Keratinocyte (primary cell): ENCODE results near the gene GINS2. TPM values are rescaled to one million over a fixed set of nuclear protein-coding genes. Genes with fewer than 3 reads are reported as not detected.

Source experiments
- DNase-seq: peaks from one replicate; pipeline ENCODE4 v3.0.0-alpha.2; 2011; ENCODE audit warnings: low read depth, missing footprints, low spot score
- FAIRE-seq: peaks from 2 replicates; lab custom pipeline; 2011; peaks lifted over from hg19 to GRCh38; lab: Jason Lieb, UNC
- H2AFZ ChIP-seq: 2 replicates; pipeline ENCODE4 v1.6.0; 2012; ENCODE audit warnings: low read length, control low read depth, inconsistent platforms; ENCODE audit not compliant: control insufficient read depth
- H3K27ac ChIP-seq: 2 replicates; pipeline ENCODE4 v1.5.1; 2011; ENCODE audit warnings: low read length; ENCODE audit not compliant: control insufficient read depth, insufficient read depth
- H3K27me3 ChIP-seq: 3 replicates; pipeline ENCODE4 v1.6.0; 2011; ENCODE audit warnings: low read length; ENCODE audit not compliant: control insufficient read depth, insufficient read depth; ENCODE audit errors: extremely low read depth
- H3K36me3 ChIP-seq, 2 experiments: 2 replicates in 1 of 2; 3 replicates in 1 of 2; pipeline ENCODE4 v1.5.1; 2011; ENCODE audit warnings: low read length in 2 of 2, mild to moderate bottlenecking in 1 of 2; ENCODE audit not compliant: control insufficient read depth in 2 of 2, insufficient read depth in 2 of 2; ENCODE audit errors: extremely low read depth in 1 of 2
- H3K4me1 ChIP-seq: 3 replicates; pipeline ENCODE4 v1.5.1; 2011; ENCODE audit warnings: low read length; ENCODE audit not compliant: control insufficient read depth, insufficient read depth; ENCODE audit errors: extremely low read depth
- H3K4me2 ChIP-seq: 3 replicates; pipeline ENCODE4 v1.6.0; 2011; ENCODE audit warnings: low read depth, low read length; ENCODE audit not compliant: control insufficient read depth, insufficient read depth; ENCODE audit errors: extremely low read depth
- H3K4me3 ChIP-seq, 3 experiments: fragments of 200-600 bp in 1 of 3; sonication (generic) in 1 of 3; 2 replicates in 2 of 3; 3 replicates in 1 of 3; pipeline ENCODE4 v1.5.1; 2011 to 2016; ENCODE audit warnings: low read length in 3 of 3, mild to moderate bottlenecking in 3 of 3, control low read depth in 2 of 3, inconsistent platforms in 1 of 3, low read depth in 1 of 3, mixed read lengths in 1 of 3, mixed run types in 1 of 3, moderate library complexity in 1 of 3; ENCODE audit not compliant: control insufficient read depth in 2 of 3, insufficient read depth in 2 of 3; ENCODE audit errors: extremely low read depth in 1 of 3
- H3K79me2 ChIP-seq: 2 replicates; pipeline ENCODE4 v1.6.0; 2012; ENCODE audit warnings: low read length; ENCODE audit not compliant: control insufficient read depth, insufficient read depth
- H3K9ac ChIP-seq: 3 replicates; pipeline ENCODE4 v1.6.0; 2011; ENCODE audit warnings: low read length; ENCODE audit not compliant: control insufficient read depth, insufficient read depth; ENCODE audit errors: extremely low read depth
- H3K9me1 ChIP-seq: 3 replicates; pipeline ENCODE4 v1.6.0; 2011; ENCODE audit warnings: low read length; ENCODE audit not compliant: control insufficient read depth, insufficient read depth; ENCODE audit errors: extremely low read depth
- H3K9me3 ChIP-seq: 2 replicates; pipeline ENCODE4 v1.5.1; 2012; ENCODE audit warnings: low read depth, low read length; ENCODE audit not compliant: control insufficient read depth
- H4K20me1 ChIP-seq: 3 replicates; pipeline ENCODE4 v1.6.0; 2011; ENCODE audit warnings: low read length; ENCODE audit not compliant: control insufficient read depth, insufficient read depth; ENCODE audit errors: extremely low read depth
- CTCF ChIP-seq, 3 experiments: IDR thresholded peaks in 1 of 3; conservative IDR thresholded peaks in 1 of 3; optimal IDR thresholded peaks in 1 of 3; 2 replicates in 2 of 3; 3 replicates in 1 of 3; pipeline versions ENCODE3 to v1.5.1; 2011; ENCODE audit warnings: low read length in 3 of 3, mild to moderate bottlenecking in 3 of 3, moderate library complexity in 2 of 3, control low read depth in 1 of 3, inconsistent platforms in 1 of 3; ENCODE audit not compliant: insufficient read depth in 2 of 3; ENCODE audit errors: extremely low read depth in 1 of 3
- EZH2 ChIP-seq: IDR thresholded peaks from one replicate; pipeline ENCODE4 v1.6.1; 2012; ENCODE audit warnings: inconsistent platforms, mild to moderate bottlenecking, low read length, moderate library complexity
- dilution Hi-C: fragments of 300-500 bp; cut with MboI; formaldehyde crosslinking; loops from one replicate; pipeline ENCODE4 v1.7.0; 2020; ENCODE audit warnings: low sequenced_read_pairs; ENCODE audit not compliant: extremely low pct_ligation_motif_present
- polyA plus RNA-seq, 5 experiments: library from polyadenylated mRNA; depleted of rRNA in 3 of 5; stranded (reverse) in 3 of 5; stranded (forward) in 1 of 5; unstranded in 1 of 5; fragments of >200 nt; gene quantifications; 1 replicate in 1 of 5; 2 replicates in 3 of 5; 3 replicates in 1 of 5; pipeline versions ENCODE4 v1.2.1 to v1.2.3, GENCODE V29; 2011 to 2012; ENCODE audit warnings: missing spikeins in 2 of 5, low read depth in 1 of 5, low replicate concordance in 1 of 5

GINS2 gene
- polyA plus RNA-seq, 1 donor (not counting 4 experiments of a cell fraction or from before 2014, with no cell fraction given) = 11.2 TPM

GRCh38 chr16:85698935-85699558 is 10.3 kb upstream of the GINS2 start:
- dilution Hi-C loops = no loop called here

GRCh38 chr16:85698459-85698891 is 9.7 kb upstream of the GINS2 start:
- no peak overlapping the region for H3K9ac ChIP-seq
- no peak overlapping the region for H3K4me2 ChIP-seq
- H4K20me1 ChIP-seq = no peaks in the 10 kb centered on the region
- no peak overlapping the region for H3K27ac ChIP-seq
- H3K79me2 ChIP-seq = no peaks in the 10 kb centered on the region
- H3K4me3 ChIP-seq = no peak overlapping the region
- H3K9me3 ChIP-seq = no peaks in the 10 kb centered on the region
- H3K9me1 ChIP-seq = peaks cover 3% of the 10 kb centered on the region
- FAIRE-seq = no peak
- peaks cover 6 to 10% of the 10 kb centered on the region in 2 experiments for H3K36me3 ChIP-seq
- H3K4me1 ChIP-seq = peaks cover 33% of the 10 kb centered on the region
- no peak for DNase-seq
- H2AFZ ChIP-seq = no peak overlapping the region
- no peaks in the 10 kb centered on the region for H3K27me3 ChIP-seq
- dilution Hi-C loops = no loop called here
- TF ChIP-seq EZH2 = no peak
- TF ChIP-seq CTCF (optimal IDR thresholded peaks at IDR 0.05 in 1 of 3, IDR thresholded peaks at IDR 0.05 in 1 of 3, conservative IDR thresholded peaks at IDR 0.05 in 1 of 3; ENCODE audit: extremely low read depth in 1 of 3, insufficient read depth in 2 of 3, low read length in 3 of 3) = no peak

More at GRCh38 chr16:85698935-85699558, 10.3 kb upstream of the GINS2 start:
- FAIRE-seq = no peak
- Histone ChIP-seq H3K4me2 (no peak overlapping the region), H3K27ac (no peak overlapping the region), H4K20me1 (no peaks in the 10 kb centered on the region), H3K27me3 (no peaks in the 10 kb centered on the region), H3K4me1 (peaks cover 33% of the 10 kb centered on the region), H3K9me1 (peaks cover 3% of the 10 kb centered on the region), H3K36me3 (peaks cover 6 to 10% of the 10 kb centered on the region in 2 experiments), H3K4me3 (no peak overlapping the region), H3K9me3 (no peaks in the 10 kb centered on the region), H3K79me2 (no peaks in the 10 kb centered on the region), H2AFZ (no peak overlapping the region), H3K9ac (no peak overlapping the region)
- DNase-seq = no peak
- TF ChIP-seq EZH2 = no peak
- no peak for TF ChIP-seq CTCF (optimal IDR thresholded peaks at IDR 0.05 in 1 of 3, IDR thresholded peaks at IDR 0.05 in 1 of 3, conservative IDR thresholded peaks at IDR 0.05 in 1 of 3; ENCODE audit: extremely low read depth in 1 of 3, insufficient read depth in 2 of 3, low read length in 3 of 3)
